ENCODE measurements around the gene DLG1.

DNA sequence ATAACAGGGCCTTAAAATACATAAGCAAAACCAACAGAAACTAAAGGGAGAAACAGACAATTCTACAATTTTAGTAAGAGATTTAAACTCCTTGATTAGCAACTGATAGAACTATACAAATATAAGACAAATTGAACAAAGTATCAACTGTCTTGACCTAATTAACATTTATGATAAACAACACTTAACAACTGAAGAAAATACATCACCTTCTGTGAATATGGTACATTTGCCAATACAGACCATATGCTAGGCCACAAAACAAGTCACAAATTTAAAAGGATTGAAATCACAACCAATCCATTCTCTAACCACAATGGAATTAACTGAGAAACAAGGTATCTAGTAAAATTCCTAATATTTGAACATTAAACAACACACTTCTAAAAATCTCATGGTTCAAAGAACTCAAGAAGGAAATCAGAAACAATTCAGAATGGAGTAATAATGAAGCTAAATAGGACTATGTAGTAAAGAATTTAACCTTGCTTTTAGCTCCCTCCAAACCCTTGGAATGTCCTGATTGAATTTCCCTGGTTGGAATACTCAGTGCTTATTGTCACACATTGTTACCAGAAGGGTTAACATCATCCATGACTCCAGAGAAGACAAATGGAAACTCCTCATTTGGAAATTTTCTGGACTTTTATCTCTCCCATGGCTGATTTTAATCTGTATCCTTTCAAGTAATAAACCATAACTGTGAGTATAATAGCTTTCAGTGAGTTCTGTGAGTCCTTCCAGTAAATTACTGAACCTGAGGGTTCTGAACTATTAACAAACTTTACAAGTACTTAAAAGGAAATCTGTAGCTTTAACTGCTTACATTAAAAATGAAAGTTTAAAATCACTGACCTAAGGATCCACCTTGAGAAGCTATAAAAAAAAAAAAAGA is 88.8 kb downstream of the DLG1 start:
- TF ChIP-seq POLR2A (IDR thresholded peaks at IDR 0.05): no peak
- no peak for TF ChIP-seq CTCF (IDR thresholded peaks at IDR 0.05)
